Middle frontal gyrus (tissue), 1 donor: ENCODE measurements around the gene SH3BGRL2.
"Not testable (repeated sequence)": the region's sequence is repeated elsewhere in the genome, so short reads cannot be mapped to it uniquely, and the experiment has no call there.

Experiments used
- DNase-seq: peaks from one replicate; pipeline ENCODE4 v3.0.0-alpha.2; 2015; ENCODE audit warnings: low spot score; ENCODE audit errors: extremely low spot score

The SH3BGRL2 gene

DNA sequence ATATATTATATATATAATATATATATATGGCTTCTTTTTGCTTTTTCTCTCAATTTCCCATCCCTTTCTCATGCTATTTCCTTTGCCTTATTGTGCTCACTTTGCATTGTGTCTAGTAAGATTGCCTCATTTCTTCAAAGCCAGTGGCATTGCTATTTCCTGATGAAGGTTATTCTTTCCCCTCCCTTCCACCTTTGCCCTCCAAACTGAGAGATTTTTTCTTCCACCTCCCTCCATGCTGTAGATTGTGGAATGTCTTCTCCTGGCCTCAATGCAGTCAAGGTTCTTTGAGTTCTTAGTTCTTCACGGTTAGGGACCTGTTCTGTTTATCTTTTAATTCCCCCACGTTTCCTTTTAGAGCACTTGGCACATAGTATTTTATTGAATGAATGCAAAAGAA is 17.2 kb downstream of the SH3BGRL2 start:
- DNase-seq: no peak

DNA sequence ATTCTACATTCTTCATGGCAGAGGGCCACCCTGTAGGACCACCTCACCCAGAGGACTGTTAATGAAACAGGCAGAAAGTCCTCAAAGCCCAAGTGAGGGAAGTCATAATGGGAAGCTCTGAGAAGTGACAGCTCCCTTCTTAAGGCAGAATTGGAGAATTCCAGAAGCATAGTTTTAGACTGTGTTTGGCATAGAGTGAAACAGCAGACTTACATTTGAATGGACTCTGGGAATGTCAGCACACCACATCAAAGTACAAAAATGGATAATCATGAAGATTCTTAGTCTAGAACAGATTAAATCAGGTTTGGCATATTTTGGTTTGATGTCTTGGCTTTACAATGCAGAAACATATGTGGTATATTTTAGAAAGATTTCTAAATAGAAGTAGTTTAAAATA is 17.9 kb downstream of the SH3BGRL2 start:
- no peak for DNase-seq

DNA sequence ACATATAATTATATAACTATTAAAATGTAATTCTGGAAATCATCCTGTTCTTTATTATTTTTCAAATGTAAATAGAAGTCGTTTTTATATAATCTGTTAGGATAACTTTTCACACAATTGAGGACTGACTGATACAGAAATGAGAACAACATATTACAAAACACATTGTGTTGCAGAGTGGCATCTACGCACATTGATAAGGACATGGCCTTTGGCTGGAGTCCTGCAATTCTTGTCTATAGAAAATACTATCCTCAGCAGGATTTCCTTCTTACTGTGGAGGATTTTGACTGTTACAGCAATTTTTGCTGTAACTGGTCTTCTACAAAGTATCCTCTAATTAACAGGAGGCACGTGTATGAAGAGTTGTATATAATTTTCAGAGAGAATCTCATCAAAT is 19.8 kb downstream of the SH3BGRL2 start:
- no peak for DNase-seq

DNA sequence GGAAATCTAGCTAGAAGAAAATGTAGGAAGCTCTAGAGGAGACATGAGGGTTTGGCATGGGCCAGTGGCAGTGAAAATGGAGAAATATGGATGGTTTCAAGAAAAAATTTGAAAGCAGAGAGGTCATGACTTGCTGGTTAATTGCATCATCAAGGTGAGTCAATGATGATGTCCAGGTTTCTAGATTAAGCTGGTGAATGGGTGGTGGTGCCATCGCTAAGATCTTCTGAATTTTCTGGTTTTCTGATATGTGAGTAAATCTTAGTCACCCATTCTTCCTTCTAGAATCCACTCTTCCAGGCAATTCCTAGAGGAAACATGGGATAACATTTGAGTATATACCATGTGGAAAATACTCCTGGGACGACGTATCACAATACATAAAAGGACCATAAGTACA is 25.0 kb downstream of the SH3BGRL2 start:
- no peak for DNase-seq

DNA sequence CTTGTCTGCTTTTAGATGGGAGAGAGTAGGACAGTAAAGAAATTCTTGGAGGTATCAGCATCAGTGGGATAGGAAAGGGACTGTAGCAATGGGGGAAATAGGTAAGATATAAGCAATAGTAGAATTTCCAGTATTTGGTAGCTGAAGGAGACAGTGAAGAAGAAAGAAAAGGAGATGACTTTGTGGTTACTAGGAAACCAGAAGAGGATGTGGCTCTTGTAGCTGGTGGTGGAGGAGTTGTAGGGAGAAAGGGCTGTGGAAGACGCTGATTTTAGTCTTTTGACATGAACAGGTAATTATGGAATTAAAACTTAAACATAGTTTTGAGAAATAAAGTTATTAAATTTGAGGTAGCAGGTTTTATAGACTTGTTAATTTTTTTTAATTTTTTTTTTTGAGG is 26.1 kb downstream of the SH3BGRL2 start:
- DNase-seq: no peak

DNA sequence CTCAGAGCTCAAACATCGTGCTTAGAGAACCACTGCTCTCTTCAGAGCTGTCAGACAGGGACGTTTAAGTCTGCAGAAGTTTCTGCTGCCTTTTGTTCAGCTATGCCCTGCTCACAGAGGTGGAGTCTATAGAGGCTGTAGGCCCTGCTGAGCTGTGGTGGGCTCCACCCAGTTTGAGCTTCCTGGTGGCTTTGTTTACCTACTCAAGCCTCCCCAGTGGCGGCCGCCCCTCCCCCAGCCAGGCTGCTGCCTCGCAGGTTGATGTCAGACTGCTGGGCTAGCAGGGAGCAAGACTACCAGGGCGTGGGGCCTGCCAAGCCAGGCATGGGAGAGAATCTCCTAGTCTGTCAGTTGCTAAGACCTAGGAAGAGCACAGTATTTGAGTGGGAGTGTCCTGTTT is 32.5 kb downstream of the SH3BGRL2 start:
- not testable (repeated sequence) for DNase-seq

DNA sequence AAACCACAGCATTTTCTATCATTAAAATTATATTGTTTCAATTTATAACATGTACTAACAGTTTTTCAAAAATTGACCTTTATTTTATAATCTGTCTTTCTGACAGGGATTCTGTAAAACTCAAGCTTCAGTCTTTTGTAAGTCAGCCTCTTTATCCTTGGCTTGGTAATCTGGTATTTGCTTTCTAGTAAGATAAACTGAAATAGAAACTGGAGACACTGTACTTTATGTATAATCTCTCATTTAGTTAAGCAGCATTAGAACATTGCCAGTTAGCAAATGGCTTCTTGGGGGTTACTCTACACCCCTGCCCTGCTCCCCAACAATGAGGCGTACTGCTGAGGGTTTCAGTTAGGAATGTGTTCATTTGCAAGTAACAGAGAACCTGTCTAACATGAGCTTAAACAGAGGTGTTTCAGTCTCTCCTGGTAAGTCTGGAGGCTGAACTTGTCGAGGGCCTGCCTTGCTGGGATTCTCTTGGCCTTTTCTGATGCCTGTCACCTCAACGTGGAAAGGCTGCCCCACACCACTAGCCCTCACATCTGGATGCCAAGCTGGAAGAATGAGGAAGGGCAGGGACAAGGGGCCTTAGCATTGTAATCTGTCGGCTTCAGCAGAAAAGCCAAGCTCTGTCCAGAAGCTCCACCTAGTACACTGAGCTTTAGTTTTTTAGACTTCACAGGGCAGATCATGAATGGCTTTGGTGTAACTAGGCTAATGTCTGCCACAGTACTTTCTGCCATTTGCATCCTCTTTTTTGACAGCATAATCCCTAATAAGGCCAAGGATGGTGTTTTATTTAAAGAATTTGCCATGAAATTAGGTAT is 34.8 kb downstream of the SH3BGRL2 start:
- no peak for DNase-seq

DNA sequence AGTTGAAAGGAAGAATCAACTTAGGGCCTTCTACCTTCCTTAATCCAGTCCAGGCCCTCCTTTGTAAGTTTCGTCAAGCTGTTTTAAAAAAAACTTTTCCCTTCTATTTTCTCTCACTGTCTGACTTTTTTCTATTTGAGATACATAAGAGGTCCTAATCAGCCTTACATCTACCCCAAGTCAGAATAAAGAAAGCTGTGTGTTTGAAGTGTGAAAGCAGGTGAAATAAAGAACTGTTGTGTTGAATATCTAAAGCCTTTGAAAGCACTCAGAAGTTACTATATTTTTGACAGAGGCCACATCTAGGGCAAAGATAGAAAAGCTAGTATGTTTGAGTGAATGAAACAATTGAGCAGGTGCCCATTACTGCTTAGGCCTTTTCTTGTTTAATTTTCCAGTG is 35.5 kb downstream of the SH3BGRL2 start:
- DNase-seq: no peak

DNA sequence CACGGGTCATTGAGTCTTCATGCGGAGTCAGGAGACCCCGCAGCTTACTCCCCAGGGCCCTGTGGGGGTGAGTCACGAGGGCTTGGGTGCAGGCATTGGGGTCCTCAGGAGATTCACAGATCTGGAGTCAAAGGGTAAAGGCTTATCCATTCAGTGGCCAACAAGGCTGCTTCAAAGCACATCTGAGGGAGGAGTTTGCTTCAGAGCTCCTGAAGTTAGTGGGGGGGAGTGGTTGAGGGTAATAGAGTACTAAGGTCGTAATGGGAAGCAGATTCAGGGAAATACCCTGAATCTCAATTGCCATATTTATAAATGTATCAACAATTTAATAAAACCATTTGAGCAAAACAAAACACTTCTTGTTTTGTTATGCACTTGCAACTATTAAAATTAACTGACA is 37.3 kb downstream of the SH3BGRL2 start:
- DNase-seq: no peak

DNA sequence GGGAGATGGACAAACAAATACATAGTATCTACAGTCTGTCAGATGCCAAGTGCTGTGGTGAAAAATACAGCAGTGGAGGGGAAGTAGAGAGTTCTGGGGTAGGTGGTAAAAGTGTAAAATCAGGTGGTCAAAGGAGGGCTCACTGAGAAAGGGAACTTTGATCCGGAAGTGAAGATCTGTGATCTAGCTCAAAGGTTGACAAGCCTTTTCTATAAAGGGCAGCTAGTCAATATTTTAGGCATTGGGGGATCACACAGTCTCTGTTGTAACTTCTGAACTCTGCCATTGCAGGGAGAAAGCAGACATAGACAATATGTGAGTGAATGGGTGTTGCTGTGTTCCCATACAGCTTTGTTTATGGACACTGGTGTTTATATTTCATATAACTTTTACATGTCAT is 38.6 kb downstream of the SH3BGRL2 start:
- no peak for DNase-seq

DNA sequence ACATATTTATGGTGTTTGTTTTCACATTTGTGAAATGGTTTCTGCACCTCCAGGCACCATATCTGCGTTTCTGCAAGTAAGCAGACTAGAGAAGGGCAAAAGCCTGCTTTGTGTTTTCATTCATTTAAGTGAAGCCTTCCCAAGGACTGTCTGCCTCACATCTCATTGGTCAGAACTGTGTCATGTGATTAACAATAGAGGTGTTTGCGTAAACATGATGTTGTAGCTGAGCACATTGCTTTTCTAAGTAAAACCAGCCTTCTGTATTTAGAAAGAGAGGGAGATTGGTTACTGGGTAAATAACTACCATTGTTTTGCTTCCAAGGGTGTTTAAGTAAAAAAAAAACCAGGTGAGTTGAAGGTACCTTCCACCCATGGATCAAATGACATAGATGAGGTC is 39.7 kb downstream of the SH3BGRL2 start:
- DNase-seq: no peak

DNA sequence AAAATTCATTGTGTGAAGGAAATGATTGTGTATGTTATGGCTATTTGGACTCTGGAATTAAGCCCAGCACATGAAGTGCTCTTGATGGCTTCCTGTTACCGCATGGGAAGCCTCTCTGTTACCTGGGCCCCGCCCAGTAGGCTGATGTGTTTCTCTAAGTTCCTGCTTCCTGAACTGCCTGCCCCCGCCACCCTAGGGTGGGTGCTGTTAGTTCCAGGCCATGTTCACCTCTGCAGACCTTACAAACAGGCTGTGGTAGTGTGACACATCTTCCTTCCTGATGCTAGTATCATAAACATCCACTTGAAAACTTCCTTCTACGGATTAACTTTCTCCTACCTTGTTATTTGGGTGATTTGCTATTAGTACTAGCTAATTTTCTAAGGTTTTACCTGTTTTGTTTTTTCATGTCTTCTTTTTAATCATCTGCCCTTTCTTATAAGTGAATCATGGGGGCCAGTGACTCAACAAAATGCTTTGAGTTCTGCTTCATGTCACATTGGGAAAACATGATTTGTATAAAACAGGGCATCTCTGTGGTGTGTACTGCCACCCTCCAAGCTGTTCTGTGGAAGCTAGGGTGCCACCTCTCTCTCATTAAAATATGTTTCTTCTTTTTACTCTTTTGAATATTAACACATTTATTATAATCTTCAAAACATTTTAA is 40.6 kb downstream of the SH3BGRL2 start:
- DNase-seq: no peak

DNA sequence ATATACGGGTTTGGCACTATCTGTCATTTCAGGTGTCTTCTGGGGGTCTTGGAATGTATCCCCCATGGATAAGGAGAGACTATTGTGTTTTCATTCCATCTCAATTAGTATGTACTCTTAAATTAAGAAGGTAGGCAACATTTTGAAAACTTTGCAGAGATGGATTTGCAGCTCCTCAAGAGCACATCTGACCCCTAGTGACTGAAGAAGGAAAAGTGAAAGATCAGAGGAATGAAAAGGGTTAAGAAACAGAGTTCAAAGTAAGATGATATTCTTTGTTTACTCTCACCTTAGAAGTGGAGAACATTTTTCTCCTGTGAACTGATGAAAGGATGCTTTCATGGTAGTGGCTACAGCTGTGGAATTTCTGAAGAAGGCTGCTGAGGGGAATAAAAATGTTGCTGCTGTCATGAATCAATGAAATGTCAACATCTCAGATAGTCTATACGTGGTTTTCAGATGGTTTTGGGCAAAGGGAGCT is 41.5 kb downstream of the SH3BGRL2 start:
- DNase-seq: no peak

DNA sequence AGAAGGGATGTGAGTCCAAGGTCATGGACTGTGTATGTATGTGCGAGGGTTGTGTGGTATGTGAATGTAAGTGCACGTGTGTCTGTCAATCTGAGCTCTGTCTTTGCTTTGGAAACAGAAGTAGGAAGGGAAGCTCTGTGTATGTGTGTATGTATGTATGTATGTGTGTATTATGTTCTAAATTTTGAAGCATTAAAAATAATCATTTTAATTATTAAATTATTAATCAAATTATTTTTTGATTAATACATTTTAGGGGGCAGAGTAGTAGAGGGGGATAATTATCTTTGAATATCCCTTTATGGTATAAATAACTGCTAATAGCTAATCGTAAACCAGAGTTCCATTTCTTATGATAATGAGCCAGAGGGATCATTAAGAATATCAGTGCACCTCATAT is 42.8 kb downstream of the SH3BGRL2 start:
- DNase-seq: no peak

DNA sequence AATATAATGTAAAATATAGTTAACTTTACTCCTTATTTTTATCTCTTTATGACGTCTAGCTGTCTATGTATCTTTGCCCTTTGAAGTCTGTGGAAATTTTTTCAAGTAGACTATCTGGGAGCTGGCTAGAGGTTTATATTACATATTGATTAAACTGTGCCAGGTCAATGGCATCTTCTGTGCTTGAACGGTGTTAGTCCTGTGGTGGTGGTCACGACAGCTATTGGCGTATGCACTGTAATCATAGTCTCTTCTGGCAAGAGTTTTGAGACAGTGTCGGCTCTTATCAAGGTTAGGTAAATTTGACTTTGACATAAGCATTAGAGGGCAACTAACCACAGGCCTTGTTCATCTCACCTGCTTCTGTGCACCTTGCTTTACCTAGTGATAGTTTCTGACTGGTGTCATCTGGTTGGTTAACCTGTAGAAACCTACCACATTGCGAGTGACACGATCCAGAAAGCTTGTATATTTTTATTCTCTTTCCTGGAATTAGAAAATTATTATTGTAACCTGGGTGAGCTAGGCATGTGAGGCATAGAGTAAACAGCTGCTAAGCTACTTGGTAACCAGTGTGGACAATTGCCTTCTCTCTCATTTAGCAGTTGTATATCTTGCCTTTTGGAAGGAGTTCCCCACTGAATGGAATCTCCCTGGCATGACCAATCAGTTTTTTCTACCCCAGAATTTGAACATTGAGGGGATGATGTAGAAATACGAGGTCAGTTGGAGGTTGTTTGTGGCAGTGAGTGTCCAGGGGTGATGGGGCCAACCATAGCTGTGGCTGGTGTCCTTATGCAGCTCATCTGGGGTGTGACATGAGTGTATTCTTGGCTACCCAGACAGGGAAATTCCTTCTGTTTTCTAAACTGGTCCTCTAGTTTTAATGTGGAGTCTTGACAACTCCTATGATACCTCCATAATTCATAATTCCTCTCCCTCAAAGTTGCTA is 45.9 kb downstream of the SH3BGRL2 start:
- no peak for DNase-seq

DNA sequence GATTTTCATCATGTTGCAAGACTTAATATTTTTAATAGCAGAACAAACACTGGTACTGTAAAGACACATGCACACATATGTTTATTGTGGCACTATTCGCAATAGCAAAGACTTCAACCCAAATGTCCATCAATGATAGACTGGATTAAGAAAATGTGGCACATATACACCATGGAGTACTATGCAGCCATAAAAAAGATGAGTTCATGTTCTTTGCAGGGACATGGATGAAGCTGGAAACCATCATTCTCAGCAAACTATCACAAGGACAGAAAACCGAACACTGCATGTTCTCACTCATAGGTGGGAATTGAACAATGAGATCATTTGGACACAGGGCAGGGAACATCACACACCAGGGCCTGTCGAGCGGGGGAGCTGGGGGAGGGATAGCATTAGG is 51.6 kb downstream of the SH3BGRL2 start:
- not testable (repeated sequence) for DNase-seq

DNA sequence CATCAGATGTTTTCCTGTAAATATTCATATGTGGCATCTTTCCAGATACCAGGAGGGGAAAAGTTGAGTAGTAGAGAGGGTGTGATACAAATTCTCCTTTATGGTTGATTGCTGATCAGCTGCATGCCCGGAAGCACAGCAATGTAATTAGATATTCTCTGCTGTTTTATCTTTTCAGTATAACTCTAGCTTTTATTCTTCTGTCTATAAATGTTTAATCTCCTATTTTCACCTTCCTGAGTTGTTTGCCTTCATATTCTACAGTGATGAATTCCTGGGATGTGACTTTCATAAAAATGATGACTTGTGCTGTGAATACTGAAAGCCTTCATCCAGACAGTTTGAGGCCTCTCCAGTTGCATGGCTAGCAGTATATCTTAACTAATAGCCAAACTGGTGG is 53.7 kb downstream of the SH3BGRL2 start:
- no peak for DNase-seq

DNA sequence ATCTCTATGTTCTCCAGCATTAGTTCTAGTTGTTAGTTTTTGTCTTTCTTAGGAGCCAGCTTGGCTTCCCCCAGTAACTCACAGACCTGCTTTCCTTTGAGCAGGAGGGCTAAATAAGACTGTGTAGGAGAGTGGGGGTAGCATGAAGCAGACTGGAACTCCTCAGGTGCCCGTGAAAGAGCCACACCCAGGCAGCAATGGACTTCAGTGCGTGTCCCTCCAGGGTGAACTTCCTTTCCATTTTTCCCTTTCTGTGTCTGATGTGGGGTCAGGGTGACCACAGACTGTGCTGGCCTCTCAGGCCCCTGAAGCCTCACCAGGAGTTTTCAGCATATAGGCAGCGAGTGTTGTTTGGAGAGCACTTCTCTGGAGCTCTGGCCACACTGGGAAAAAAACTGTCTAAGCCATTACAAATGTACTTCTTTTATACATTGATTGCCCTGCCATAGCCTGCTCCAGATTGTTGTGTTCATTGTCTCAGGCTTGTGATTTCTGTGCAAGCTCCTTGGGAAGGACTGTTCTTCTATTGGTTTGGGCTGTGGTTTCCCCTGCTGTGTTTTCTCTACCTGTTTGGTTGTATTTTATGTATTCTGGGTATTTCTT is 55.7 kb downstream of the SH3BGRL2 start:
- DNase-seq: no peak

DNA sequence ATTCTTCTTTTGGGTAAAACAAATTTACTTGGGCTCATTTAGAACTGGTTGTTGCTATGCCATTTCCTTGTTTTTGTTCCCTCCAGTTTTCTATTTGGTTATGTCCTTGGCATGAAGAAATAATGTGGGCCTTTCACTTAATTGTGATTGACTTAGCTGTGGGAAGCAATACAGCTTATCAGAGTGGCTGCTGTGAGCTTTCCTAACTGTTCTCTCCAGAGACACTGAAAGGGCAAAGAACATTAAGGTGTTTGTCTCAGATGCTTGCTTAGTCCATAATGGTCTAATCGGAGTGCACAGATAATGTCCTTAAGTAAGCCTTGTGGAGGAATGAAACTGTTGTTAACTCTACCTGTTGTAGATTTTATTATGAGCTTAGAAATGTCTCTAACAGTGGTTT is 56.6 kb downstream of the SH3BGRL2 start:
- no peak for DNase-seq

DNA sequence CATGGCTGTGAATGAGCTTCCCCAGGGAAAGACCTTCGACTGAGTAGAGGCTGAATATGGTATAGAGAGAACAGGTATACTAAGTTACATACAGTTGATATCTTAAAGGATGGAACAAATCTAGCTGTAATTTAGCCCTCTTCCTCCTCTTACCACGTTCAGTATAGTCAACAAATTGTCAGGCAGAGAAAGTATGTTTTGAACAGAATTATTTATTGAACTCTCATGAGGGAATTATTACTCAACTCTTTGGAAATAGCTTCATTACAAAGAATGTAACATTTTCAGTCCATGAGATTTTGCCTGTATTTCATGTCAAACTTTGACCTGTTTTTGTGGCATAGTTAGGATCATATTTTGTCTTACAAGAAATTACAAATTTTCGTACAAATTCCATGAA is 63.0 kb downstream of the SH3BGRL2 start:
- no peak for DNase-seq

DNA sequence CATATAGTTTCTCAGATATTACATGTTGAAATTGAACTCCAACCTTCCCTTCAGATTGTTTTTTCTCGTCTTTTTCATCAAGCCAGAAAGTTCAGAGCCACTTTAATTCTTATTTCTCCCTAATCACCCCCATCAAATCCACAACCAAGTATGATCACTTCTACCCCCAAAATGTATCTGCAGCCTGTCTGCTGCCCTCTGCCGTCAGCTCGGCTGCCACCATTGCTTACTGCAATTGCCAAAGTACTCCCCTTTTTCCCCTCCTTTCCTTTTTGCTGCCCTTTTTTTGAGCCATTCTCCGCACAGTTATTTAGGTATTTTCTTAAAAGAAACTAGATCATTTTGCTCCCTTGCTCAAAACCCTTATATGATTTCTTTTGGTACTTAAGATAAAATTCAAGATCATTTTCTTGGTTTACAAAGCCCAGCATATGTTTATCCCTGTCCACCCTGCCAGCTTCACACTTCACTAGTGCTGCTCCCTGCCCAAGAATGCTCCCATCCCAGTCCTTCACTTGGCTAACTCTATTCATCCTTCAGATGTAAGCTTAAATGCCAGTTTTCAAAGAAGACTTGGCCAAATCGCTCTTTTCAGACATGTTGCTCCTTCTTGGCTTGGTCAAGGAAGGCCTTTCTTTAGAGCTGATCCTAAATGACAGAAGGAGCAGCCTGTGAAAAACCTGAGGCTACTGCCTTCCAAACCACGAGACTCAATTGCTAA is 63.7 kb downstream of the SH3BGRL2 start:
- DNase-seq: no peak
